ENCODE results near the gene PRTN3.
"Not testable (repeated sequence)": the region's sequence is repeated elsewhere in the genome, so short reads cannot be mapped to it uniquely, and the experiment has no call there.

DNA sequence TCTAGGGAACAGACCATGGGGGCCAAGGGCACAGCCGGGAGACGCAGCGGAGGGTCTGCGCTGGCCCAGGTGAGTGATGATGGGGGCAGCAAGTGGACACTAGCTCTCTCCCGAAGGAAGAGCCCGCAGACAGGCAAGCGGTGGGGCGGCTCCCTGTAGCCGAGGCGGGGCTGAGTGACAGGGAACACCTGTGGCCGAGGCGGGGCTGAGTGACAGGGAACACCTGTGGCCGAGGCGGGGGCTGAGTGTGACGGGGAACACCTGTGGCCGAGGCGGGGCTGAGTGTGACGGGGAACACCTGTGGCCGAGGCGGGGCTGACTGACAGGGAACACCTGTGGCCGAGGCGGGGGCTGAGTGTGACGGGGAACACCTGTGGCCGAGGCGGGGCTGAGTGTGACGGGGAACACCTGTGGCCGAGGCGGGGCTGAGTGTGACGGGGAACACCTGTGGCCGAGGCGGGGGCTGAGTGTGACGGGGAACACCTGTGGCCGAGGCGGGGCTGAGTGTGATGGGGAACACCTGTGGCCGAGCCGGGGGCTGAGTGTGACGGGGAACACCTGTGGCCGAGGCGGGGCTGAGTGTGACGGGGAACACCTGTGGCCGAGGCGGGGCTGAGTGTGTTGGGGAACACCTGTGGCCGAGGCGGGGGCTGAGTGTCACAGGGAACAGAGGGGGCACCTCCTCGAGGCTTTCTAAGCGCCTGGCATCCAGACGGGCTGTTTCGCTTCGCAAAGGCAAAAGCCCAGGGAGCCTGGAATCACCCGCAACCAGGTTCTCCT is 50.8 kb downstream of the PRTN3 start:
- TF ChIP-seq, protein P1, sequence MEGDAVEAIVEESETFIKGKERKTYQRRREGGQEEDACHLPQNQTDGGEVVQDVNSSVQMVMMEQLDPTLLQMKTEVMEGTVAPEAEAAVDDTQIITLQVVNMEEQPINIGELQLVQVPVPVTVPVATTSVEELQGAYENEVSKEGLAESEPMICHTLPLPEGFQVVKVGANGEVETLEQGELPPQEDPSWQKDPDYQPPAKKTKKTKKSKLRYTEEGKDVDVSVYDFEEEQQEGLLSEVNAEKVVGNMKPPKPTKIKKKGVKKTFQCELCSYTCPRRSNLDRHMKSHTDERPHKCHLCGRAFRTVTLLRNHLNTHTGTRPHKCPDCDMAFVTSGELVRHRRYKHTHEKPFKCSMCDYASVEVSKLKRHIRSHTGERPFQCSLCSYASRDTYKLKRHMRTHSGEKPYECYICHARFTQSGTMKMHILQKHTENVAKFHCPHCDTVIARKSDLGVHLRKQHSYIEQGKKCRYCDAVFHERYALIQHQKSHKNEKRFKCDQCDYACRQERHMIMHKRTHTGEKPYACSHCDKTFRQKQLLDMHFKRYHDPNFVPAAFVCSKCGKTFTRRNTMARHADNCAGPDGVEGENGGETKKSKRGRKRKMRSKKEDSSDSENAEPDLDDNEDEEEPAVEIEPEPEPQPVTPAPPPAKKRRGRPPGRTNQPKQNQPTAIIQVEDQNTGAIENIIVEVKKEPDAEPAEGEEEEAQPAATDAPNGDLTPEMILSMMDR (optimal IDR thresholded peaks at IDR 0.05 in 1 of 3, IDR thresholded peaks at IDR 0.05 in 1 of 3, conservative IDR thresholded peaks at IDR 0.05 in 1 of 3; ENCODE audit: extremely low read depth in 1 of 3, insufficient read depth in 2 of 3, low read length in 3 of 3), result not testable (repeated sequence)
- not testable (repeated sequence) for TF ChIP-seq EZH2 (IDR thresholded peaks at IDR 0.05; ENCODE audit: low read length)
